Neural progenitor cell (in vitro differentiated cells): ENCODE results near the gene CCDC107.

Source experiments
- EZH2 ChIP-seq: fragments of 200-600 bp; sonication (generic); IDR thresholded peaks from 2 replicates; pipeline ENCODE4 v1.6.1; 2017; ENCODE audit warnings: antibody characterized with exemption, mild to moderate bottlenecking, moderate library complexity
- TF ChIP-seq, protein P1 (sequence below): fragments of 200-600 bp; sonication (generic); IDR thresholded peaks from 2 replicates; pipeline ENCODE4 v1.5.1; 2017; ENCODE audit warnings: antibody characterized with exemption, mild to moderate bottlenecking

DNA sequence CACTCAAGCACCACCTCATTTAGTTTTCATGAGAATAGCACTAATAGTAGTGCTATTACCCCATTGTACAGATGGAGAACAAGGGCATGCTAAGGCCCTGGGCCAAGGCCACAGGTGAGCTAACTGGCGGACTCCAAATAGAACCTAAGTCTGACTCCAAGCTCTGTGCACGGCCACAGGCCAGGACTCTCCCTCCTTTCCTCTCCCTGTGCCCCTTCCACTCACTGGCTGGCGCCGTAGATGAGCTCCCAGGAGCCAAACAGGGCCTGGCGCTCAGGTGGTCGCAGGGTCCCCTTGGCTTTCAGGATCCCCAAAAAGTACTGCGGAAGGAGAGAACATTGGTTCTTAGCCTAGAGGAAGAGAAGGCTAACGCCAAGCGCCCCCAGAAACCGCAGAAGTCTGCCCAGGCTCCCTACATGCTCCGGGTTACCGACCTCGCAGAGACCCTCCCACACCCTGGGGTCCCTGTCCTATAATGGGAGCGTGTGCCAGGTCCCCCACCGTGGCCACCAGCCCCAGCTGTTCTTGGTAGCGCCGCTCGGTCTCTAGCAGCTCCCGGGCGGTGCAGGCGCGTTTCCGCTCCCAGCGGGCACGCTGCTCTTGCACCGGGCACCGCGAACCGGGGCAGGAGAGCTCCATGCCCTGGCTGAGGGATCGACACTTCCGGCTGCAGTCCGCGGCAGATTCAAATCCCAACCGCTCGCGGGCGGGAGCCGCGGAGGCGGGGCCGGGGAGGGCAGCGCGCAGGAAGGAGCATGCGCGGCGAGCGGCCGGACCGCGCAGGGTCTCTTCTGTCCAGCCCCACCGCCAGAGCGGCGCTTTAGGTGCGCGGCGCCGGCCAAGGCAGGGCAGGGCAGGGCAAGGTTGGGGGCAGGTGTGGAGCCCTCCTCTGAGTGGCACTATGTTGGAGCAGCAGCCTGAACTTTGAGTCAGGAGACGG lies 6.7 kb downstream of the CCDC107 start, which contains the start of gene ARHGEF39:
- no peak for TF ChIP-seq EZH2
- TF ChIP-seq, protein P1, sequence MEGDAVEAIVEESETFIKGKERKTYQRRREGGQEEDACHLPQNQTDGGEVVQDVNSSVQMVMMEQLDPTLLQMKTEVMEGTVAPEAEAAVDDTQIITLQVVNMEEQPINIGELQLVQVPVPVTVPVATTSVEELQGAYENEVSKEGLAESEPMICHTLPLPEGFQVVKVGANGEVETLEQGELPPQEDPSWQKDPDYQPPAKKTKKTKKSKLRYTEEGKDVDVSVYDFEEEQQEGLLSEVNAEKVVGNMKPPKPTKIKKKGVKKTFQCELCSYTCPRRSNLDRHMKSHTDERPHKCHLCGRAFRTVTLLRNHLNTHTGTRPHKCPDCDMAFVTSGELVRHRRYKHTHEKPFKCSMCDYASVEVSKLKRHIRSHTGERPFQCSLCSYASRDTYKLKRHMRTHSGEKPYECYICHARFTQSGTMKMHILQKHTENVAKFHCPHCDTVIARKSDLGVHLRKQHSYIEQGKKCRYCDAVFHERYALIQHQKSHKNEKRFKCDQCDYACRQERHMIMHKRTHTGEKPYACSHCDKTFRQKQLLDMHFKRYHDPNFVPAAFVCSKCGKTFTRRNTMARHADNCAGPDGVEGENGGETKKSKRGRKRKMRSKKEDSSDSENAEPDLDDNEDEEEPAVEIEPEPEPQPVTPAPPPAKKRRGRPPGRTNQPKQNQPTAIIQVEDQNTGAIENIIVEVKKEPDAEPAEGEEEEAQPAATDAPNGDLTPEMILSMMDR = peak; percentile 53
